ENCODE measurements around the gene LVRN. TPM values are rescaled to one million over a fixed set of nuclear protein-coding genes. Genes with fewer than 3 reads are reported as not detected.

LVRN gene
- total RNA-seq, 3 donors from 2014 or later: 2.6 to 72.3 (median 3.3) TPM

DNA sequence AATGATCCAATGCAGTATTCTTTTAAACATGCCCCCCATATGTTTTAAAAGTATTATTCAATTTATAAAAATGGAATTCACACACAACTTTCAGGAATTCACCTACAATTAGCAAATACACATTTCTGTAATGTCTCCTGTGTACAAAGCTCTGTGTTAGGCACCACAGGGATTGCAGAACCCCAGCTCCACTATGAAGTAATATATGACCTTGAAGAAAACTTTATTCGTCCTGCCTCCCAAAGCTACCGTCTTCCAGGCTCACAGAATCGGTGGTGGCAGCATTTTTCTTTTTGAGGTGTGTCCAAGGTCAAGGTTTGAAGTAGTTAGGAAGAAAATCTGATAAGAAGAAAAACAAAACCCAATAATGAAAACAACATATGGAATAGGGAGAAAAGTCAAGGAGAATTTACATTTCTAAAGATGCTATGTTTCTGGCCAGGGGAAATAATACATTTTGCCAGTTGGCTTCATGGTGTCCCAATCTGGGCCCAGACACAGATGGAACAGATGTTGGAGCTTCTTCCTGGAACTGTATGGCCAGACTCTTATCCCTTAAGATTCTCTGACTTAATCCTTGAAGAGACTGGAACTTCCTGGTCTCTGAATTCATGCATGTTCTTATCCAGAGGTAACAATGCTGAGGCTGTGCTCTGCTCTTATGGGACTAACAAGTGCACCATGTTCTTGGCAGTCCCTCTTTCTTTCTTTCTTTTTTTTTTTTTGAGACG is 22.0 kb upstream of the LVRN start:
- H3K27me3 ChIP-seq: no peaks in the 10 kb centered on the region
- DNase-seq (ENCODE audit: low spot score in 2 of 2): no peak
- H3K4me3 ChIP-seq: no peak overlapping the region
- H3K4me1 ChIP-seq: no peaks in the 10 kb centered on the region
- H3K27ac ChIP-seq: no peak overlapping the region
- H3K9me3 ChIP-seq: no peaks in the 10 kb centered on the region
- H3K36me3 ChIP-seq: no peaks in the 10 kb centered on the region
- TF ChIP-seq POLR2AphosphoS5 (IDR thresholded peaks at IDR 0.05) (no peak), POLR2A (IDR thresholded peaks at IDR 0.05) (no peak)
- TF ChIP-seq, protein P1, sequence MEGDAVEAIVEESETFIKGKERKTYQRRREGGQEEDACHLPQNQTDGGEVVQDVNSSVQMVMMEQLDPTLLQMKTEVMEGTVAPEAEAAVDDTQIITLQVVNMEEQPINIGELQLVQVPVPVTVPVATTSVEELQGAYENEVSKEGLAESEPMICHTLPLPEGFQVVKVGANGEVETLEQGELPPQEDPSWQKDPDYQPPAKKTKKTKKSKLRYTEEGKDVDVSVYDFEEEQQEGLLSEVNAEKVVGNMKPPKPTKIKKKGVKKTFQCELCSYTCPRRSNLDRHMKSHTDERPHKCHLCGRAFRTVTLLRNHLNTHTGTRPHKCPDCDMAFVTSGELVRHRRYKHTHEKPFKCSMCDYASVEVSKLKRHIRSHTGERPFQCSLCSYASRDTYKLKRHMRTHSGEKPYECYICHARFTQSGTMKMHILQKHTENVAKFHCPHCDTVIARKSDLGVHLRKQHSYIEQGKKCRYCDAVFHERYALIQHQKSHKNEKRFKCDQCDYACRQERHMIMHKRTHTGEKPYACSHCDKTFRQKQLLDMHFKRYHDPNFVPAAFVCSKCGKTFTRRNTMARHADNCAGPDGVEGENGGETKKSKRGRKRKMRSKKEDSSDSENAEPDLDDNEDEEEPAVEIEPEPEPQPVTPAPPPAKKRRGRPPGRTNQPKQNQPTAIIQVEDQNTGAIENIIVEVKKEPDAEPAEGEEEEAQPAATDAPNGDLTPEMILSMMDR (IDR thresholded peaks at IDR 0.05): no peak
- intact Hi-C loops (cut with DNase I; ENCODE audit: low total_unique reads): no loop called here

DNA sequence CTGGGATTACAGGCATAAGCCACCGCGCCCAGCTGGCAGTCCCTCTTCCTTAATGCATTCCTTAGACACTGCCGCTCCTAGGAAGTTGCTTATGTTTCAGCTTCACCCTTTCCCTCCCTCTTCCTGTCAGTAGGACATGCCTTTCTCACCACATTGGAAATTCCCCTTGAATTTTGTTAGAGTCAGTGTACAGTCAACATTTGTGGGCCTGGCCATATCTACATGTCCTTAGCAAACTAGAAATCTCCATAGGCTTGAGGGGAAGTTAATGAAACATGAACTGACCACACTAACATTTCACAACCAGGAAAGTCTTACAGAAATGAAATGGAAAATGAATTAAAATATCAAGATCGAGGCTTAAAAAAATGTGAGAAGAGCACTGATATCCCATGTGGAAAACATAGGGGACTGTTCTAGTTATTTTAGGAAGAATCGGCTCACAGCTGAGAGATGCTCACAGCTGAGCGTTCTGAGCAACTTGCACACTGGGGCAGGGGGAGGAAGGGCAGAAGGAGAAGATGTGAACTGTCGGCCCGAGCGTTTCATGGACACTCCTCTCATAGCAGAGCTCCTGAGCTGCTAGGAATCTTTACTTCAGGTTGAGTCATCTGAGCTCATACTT is 21.1 kb upstream of the LVRN start:
- Histone ChIP-seq H3K4me3 (no peak overlapping the region), H3K27me3 (no peaks in the 10 kb centered on the region), H3K36me3 (no peaks in the 10 kb centered on the region), H3K9me3 (no peaks in the 10 kb centered on the region), H3K4me1 (no peaks in the 10 kb centered on the region), H3K27ac (no peak overlapping the region)
- intact Hi-C loops (cut with DNase I; ENCODE audit: low total_unique reads): no loop called here
- TF ChIP-seq POLR2AphosphoS5 (IDR thresholded peaks at IDR 0.05) (no peak), POLR2A (IDR thresholded peaks at IDR 0.05) (no peak)
- TF ChIP-seq, protein P1 (IDR thresholded peaks at IDR 0.05): no peak
- DNase-seq (ENCODE audit: low spot score in 2 of 2): no peak

DNA sequence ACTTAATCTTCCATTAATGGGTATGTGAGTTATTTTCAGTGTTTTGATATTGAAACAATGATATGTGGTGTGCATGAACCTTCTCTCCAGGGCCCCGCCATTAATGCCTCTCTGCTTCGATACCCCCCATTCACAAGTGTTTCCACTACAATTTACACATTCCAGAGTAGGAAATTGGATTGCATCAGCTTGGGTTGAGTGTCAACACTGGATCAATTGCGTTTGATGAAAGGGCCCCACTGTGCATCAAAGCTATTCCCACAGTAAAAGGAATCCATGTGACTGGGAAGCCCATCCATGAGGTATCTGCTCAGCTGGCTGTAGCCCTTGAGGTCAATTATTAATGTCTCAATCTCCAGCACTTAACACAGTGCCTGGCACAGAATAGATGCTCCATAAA is 17.8 kb upstream of the LVRN start:
- intact Hi-C loops (cut with DNase I; ENCODE audit: low total_unique reads): no loop called here

DNA sequence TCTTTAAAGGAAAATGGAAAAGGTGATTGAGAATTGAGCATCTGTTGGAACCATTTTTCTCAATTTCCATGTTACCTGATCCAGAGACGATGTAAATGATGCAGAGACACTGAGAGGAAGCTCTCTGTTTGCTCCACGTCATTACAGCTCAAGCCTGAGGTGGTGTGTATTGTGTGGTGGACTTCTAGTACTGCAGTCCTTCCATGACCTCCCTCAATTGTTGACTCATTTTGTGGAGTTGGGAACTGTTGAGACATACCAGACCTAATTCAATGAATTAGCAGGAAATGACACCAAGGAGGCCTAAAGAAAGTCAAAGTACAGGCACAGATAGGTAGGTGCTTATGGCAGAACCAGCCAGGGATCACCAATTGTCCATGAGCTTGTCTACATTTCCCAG is 15.6 kb upstream of the LVRN start:
- Histone ChIP-seq H3K4me1 (no peaks in the 10 kb centered on the region), H3K36me3 (no peaks in the 10 kb centered on the region), H3K27me3 (no peaks in the 10 kb centered on the region), H3K9me3 (no peaks in the 10 kb centered on the region), H3K4me3 (no peak overlapping the region), H3K27ac (no peak overlapping the region)
- TF ChIP-seq POLR2A (IDR thresholded peaks at IDR 0.05) (no peak), POLR2AphosphoS5 (IDR thresholded peaks at IDR 0.05) (no peak)
- TF ChIP-seq, protein P1 (IDR thresholded peaks at IDR 0.05): no peak
- intact Hi-C loops (cut with DNase I; ENCODE audit: low total_unique reads): no loop called here
- no peak for DNase-seq (ENCODE audit: low spot score in 2 of 2)

More for the DNA sequence above, 17.8 kb upstream of the LVRN start:
- no peak overlapping the region for H3K27ac ChIP-seq
- no peaks in the 10 kb centered on the region for H3K9me3 ChIP-seq
- TF ChIP-seq POLR2AphosphoS5 (IDR thresholded peaks at IDR 0.05) (no peak), POLR2A (IDR thresholded peaks at IDR 0.05) (no peak)
- TF ChIP-seq, protein P1 (IDR thresholded peaks at IDR 0.05): no peak
- H3K27me3 ChIP-seq: no peaks in the 10 kb centered on the region
- no peaks in the 10 kb centered on the region for H3K36me3 ChIP-seq
- DNase-seq (ENCODE audit: low spot score in 2 of 2): no peak
- H3K4me3 ChIP-seq: no peak overlapping the region
- no peaks in the 10 kb centered on the region for H3K4me1 ChIP-seq

DNA sequence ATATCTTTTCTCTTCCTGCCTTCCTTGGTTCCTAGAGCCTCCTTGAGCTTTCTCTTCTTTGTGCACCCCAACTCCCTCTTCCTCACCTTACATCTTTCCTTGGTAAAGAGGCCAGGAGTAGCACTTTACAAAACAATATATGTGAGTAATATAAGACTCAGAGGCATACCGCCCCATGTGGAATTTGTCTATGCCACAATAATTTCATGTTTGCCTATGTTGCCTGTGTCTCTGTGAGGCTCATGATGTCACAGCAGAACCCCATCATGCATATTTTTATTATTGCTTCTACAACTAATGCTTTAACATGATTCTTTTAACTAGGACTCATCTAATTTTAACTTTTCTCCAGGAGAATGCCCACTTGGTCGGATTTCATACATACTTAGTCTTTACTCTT is 15.0 kb upstream of the LVRN start:
- DNase-seq (ENCODE audit: low spot score in 2 of 2): no peak
- no peaks in the 10 kb centered on the region for H3K4me1 ChIP-seq
- H3K27me3 ChIP-seq: no peaks in the 10 kb centered on the region
- no peaks in the 10 kb centered on the region for H3K36me3 ChIP-seq
- TF ChIP-seq POLR2AphosphoS5 (IDR thresholded peaks at IDR 0.05): no peak
- TF ChIP-seq, protein P1 (IDR thresholded peaks at IDR 0.05): no peak
- TF ChIP-seq POLR2A (IDR thresholded peaks at IDR 0.05): no peak
- no peaks in the 10 kb centered on the region for H3K9me3 ChIP-seq
- intact Hi-C loops (cut with DNase I; ENCODE audit: low total_unique reads): no loop called here
- no peak overlapping the region for H3K4me3 ChIP-seq
- no peak overlapping the region for H3K27ac ChIP-seq
